NCI-H2227 treated with DMSO at 0.1 percent for 48 hours (cell line): ENCODE measurements around the gene VDAC2.
A peak's percentile ranks its signal among the peaks of the same experiment; 100 is the strongest.
"Not testable (repeated sequence)": the region's sequence is repeated elsewhere in the genome, so short reads cannot be mapped to it uniquely, and the experiment has no call there.

Source experiments
- DNase-seq: peaks from one replicate; lab custom pipeline; 2025; lab: John Stamatoyannopoulos, UW

The VDAC2 gene

GRCh38 chr10:75199949-75200348 is 10.6 kb upstream of the VDAC2 start:
- not testable (repeated sequence) for DNase-seq

- no peak for DNase-seq
Observed at GRCh38 chr10:75201793-75202307, 8.7 kb upstream of the VDAC2 start.

- no peak for DNase-seq
Observed at GRCh38 chr10:75202321-75203045, 8.1 kb upstream of the VDAC2 start.

GRCh38 chr10:75203046-75203620 is 7.5 kb upstream of the VDAC2 start:
- not testable (repeated sequence) for DNase-seq

- DNase-seq = no peak
Observed at GRCh38 chr10:75203724-75204123, 6.9 kb upstream of the VDAC2 start.

- no peak for DNase-seq
Observed at GRCh38 chr10:75205908-75206307, 4.7 kb upstream of the VDAC2 start.

GRCh38 chr10:75206638-75207037 is 4.0 kb upstream of the VDAC2 start:
- not testable (repeated sequence) for DNase-seq

- DNase-seq = no peak
Observed at GRCh38 chr10:75207079-75207856, 3.3 kb upstream of the VDAC2 start.

- DNase-seq = no peak
Observed at GRCh38 chr10:75207857-75208144, 2.8 kb upstream of the VDAC2 start.

- no peak for DNase-seq
Observed at GRCh38 chr10:75208181-75208580, 2.4 kb upstream of the VDAC2 start.

GRCh38 chr10:75209086-75209920 is 1.3 kb upstream of the VDAC2 start:
- DNase-seq = no peak

- DNase-seq = peak; percentile 34
Observed at GRCh38 chr10:75209921-75210281, 695 bp upstream of the VDAC2 start.

GRCh38 chr10:75211007-75211691 is 553 bp downstream of the VDAC2 start:
- no peak for DNase-seq

GRCh38 chr10:75212343-75212742 is 1.7 kb downstream of the VDAC2 start:
- DNase-seq = no peak

- no peak for DNase-seq
Observed at GRCh38 chr10:75220274-75220673, 9.7 kb downstream of the VDAC2 start.

- not testable (repeated sequence) for DNase-seq
Observed at GRCh38 chr10:75221492-75221891, 10.9 kb downstream of the VDAC2 start.

- no peak for DNase-seq
Observed at GRCh38 chr10:75223507-75223906, 12.9 kb downstream of the VDAC2 start.

- DNase-seq = no peak
Observed at GRCh38 chr10:75226095-75226494, 15.5 kb downstream of the VDAC2 start.

GRCh38 chr10:75226656-75227055 is 16.1 kb downstream of the VDAC2 start:
- no peak for DNase-seq

GRCh38 chr10:75228278-75228677 is 17.7 kb downstream of the VDAC2 start:
- DNase-seq = no peak

- no peak for DNase-seq
Observed at GRCh38 chr10:75228834-75229233, 18.2 kb downstream of the VDAC2 start.

- DNase-seq = no peak
Observed at GRCh38 chr10:75229971-75230370, 19.4 kb downstream of the VDAC2 start.
